Progenitor cell of endocrine pancreas (in vitro differentiated cells): ENCODE results near the gene ITPK1. TPM values are rescaled to one million over a fixed set of nuclear protein-coding genes. Genes with fewer than 3 reads are reported as not detected.

ENCODE experiments used
- DNase-seq: peaks from one replicate; pipeline ENCODE4 v3.0.0; 2021; ENCODE audit warnings: low spot score; ENCODE audit not compliant: unreplicated experiment
- H3K27ac Mint-ChIP-seq: 2 replicates; pipeline ENCODE4 v1.8.0; 2021; ENCODE audit warnings: mild to moderate bottlenecking, moderate library complexity, mixed read lengths
- H3K27me3 Mint-ChIP-seq: 2 replicates; pipeline ENCODE4 v1.8.0; 2021; ENCODE audit warnings: mixed read lengths
- H3K36me3 Mint-ChIP-seq: 2 replicates; pipeline ENCODE4 v1.8.0; 2022; ENCODE audit warnings: mixed read lengths; ENCODE audit not compliant: insufficient read depth
- H3K4me1 Mint-ChIP-seq: 2 replicates; pipeline ENCODE4 v1.8.0; 2021; ENCODE audit warnings: low read depth, mixed read lengths
- H3K4me3 Mint-ChIP-seq: 2 replicates; pipeline ENCODE4 v1.8.0; 2021; ENCODE audit warnings: low read depth, mild to moderate bottlenecking, moderate library complexity, mixed read lengths
- H3K9me3 Mint-ChIP-seq: 2 replicates; pipeline ENCODE4 v1.8.0; 2021; ENCODE audit warnings: low read depth, mixed read lengths
- total RNA-seq: library from RNA; stranded (reverse); gene quantifications from 2 replicates; pipeline ENCODE4 v1.2.1, GENCODE V29; 2021
- TF ChIP-seq, protein P1 (sequence below): fragments of 200-600 bp; sonication (generic); IDR thresholded peaks from one replicate; pipeline ENCODE4 v1.5.0; 2021; ENCODE audit warnings: antibody characterized with exemption, mild to moderate bottlenecking; ENCODE audit not compliant: unreplicated experiment

ITPK1 gene
- total RNA-seq, 1 donor from 2014 or later = 72.0 TPM

DNA sequence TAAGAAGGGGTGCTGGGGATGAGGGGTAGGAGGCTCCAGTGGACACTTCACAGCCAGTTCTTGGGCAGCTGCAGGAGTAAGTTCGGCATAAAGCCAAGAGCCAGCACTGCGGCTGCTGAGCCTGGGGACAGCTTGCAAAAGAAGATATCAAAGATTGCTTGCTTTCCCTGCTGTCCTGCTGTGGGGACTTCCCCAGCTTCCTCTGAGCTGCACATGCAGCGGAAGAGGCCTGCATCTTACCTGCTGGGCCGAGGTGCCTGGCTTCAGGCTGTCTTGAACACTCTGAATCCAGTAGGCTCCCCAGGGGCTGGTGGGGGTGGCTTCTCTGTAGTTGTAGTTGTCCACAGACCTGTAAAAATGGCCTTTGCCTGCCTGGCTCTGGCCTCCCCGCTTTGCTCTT lies 191.5 kb downstream of the ITPK1 start:
- TF ChIP-seq, protein P1, sequence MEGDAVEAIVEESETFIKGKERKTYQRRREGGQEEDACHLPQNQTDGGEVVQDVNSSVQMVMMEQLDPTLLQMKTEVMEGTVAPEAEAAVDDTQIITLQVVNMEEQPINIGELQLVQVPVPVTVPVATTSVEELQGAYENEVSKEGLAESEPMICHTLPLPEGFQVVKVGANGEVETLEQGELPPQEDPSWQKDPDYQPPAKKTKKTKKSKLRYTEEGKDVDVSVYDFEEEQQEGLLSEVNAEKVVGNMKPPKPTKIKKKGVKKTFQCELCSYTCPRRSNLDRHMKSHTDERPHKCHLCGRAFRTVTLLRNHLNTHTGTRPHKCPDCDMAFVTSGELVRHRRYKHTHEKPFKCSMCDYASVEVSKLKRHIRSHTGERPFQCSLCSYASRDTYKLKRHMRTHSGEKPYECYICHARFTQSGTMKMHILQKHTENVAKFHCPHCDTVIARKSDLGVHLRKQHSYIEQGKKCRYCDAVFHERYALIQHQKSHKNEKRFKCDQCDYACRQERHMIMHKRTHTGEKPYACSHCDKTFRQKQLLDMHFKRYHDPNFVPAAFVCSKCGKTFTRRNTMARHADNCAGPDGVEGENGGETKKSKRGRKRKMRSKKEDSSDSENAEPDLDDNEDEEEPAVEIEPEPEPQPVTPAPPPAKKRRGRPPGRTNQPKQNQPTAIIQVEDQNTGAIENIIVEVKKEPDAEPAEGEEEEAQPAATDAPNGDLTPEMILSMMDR = no peak
- H3K36me3 Mint-ChIP-seq = no peaks in the 10 kb centered on the region
- H3K27ac Mint-ChIP-seq = peak overlapping the region; percentile 80
- H3K9me3 Mint-ChIP-seq = no peaks in the 10 kb centered on the region
- peaks cover 5% of the 10 kb centered on the region for H3K4me1 Mint-ChIP-seq
- peaks cover 50% of the 10 kb centered on the region for H3K27me3 Mint-ChIP-seq
- H3K4me3 Mint-ChIP-seq = peak overlapping the region; percentile 56
- no peak for DNase-seq

GRCh38 chr14:92923744-92924103 lies 192.0 kb downstream of the ITPK1 start:
- Mint-ChIP-seq H3K9me3 (no peaks in the 10 kb centered on the region), H3K4me1 (peaks cover 5% of the 10 kb centered on the region), H3K36me3 (no peaks in the 10 kb centered on the region), H3K27me3 (peaks cover 51% of the 10 kb centered on the region), H3K4me3 (peak overlapping the region; percentile 56), H3K27ac (no peak overlapping the region)
- DNase-seq = no peak
- TF ChIP-seq, protein P1 = no peak

DNA sequence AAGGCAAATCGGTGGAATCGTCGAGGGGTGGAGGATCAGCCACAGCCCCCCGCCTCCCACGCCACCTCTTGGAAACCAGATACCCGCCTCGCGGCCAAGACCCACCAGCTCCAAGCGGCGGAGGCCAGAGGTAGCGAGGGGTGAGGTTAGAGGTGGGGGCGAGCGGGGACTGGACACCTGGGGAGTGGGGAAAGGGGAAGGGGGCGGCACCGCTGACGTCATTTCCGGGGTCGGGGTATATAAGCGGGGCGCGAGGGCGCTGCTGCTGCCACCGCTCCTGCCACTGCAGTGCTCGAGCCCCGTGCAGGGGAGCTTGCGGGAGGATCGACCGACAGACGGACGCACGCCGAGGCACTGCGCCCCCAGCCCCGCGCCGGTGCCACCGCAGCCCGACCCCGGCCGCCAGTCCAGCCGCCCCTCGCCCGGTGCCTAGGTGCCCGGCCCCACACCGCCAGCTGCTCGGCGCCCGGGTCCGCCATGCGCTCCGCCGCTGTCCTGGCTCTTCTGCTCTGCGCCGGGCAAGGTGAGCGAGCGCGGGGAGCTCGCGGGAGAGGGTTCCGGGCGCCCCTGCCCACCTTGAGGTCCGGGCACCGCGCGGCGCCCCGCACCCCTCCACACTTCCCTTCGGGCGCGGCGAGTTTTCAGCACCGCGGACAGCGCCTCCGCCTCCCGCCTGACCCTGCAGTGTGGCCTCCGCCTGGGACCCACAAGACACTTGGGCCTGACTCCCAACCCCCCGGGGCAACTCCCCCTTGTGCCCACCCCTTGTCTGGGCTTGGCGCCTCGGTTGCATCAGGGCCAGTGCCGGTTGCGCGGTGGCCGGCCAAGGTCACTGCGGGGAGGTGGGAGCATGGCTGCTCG lies 192.6 kb downstream of the ITPK1 start, which contains the start of gene CHGA:
Gene CHGA, plus strand, starts transcription at position 268 of the 861 bp plus-strand sequence. Its CDS starts 210 bp downstream, at position 478.
- peaks cover 51% of the 10 kb centered on the region for H3K27me3 Mint-ChIP-seq
- peak within 1 kb of the TSS; percentile 27 for H3K27ac Mint-ChIP-seq
- DNase-seq = peak; percentile 88
- TF ChIP-seq, protein P1 = no peak
- peak within 1 kb of the TSS; percentile 82 for H3K4me3 Mint-ChIP-seq
- H3K4me1 Mint-ChIP-seq = peaks cover 5% of the 10 kb centered on the region
- no peaks in the 10 kb centered on the region for H3K36me3 Mint-ChIP-seq
- no peaks in the 10 kb centered on the region for H3K9me3 Mint-ChIP-seq

DNA sequence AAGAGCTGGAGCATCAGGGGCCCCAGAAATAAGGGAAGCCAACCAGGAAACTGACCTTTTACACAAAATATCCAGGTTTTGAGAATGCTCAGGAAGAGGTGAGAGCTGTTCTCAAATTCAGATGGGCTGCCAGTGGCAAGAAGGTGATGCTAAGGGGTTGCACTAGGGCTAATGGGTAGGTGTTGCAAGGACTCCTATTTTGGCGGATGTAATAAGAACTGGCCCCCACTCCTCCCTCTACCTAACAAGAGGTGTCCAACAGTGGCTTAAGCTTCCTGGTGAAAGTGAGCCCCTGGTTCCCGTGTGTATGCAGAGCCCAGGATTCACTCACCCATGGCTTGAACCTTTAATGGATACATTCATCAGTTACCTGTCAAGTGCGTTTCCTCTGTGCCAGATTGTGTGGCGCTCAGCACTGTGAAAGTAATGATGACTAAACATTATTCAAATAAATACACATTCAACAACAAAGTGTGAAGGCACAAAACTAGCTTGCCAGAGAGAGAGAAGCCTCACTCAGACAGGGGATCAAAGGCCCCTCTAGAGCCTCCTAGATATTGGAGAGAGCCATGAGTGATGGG lies 193.5 kb downstream of the ITPK1 start:
- H3K27me3 Mint-ChIP-seq = peaks cover 52% of the 10 kb centered on the region
- no peaks in the 10 kb centered on the region for H3K36me3 Mint-ChIP-seq
- H3K4me3 Mint-ChIP-seq = peak overlapping the region; percentile 82
- TF ChIP-seq, protein P1 = no peak
- DNase-seq = no peak
- H3K9me3 Mint-ChIP-seq = no peaks in the 10 kb centered on the region
- peak overlapping the region; percentile 27 for H3K27ac Mint-ChIP-seq
- peaks cover 6% of the 10 kb centered on the region for H3K4me1 Mint-ChIP-seq

- Mint-ChIP-seq H3K4me1 (peaks cover 8% of the 10 kb centered on the region), H3K4me3 (no peak overlapping the region), H3K27me3 (peaks cover 51% of the 10 kb centered on the region), H3K9me3 (no peaks in the 10 kb centered on the region), H3K36me3 (no peaks in the 10 kb centered on the region), H3K27ac (no peak overlapping the region)
- no peak for DNase-seq
- TF ChIP-seq, protein P1 = no peak
Observed at GRCh38 chr14:92920001-92920400, 195.7 kb downstream of the ITPK1 start.
